A549 (cell line): ENCODE results near the gene SUPT7L. TPM values are rescaled to one million over a fixed set of nuclear protein-coding genes. Genes with fewer than 3 reads are reported as not detected.

Experiments used
- ATAC-seq, 2 experiments: fragments of 200-7000 bp in 1 of 2; fragments of >200 bp in 1 of 2; cut with Nextera tagmentation in 1 of 2; cut with Tn5 transposase in 1 of 2; 3 replicates each; pipeline versions ENCODE4 v1.8.0 to v1.9.1; 2018 to 2020; ENCODE audit warnings: mild to moderate bottlenecking in 1 of 2, moderate library complexity in 1 of 2
- CTCF ChIA-PET: fragments of 300-600 bp; sonication (Branson Sonifier 250); formaldehyde crosslinking; extraction: SDS; loops from one replicate; lab custom pipeline; 2021; ENCODE audit warnings: antibody characterized with exemption, inconsistent platforms; lab: Yijun Ruan, JAX
- POLR2A ChIA-PET: fragments of 350-600 bp; formaldehyde crosslinking; extraction: SDS; loops from one replicate; lab custom pipeline; 2021; ENCODE audit warnings: antibody characterized with exemption, inconsistent platforms; lab: Yijun Ruan, JAX
- DNase-seq, 2 experiments: peaks; one replicate each; pipeline versions ENCODE4 v3.0.0 to v3.0.0-alpha.2; 2011 to 2016; ENCODE audit warnings: low read depth in 1 of 2, low spot score in 1 of 2
- FAIRE-seq: peaks from 2 replicates; lab custom pipeline; 2011; peaks lifted over from hg19 to GRCh38; lab: Jason Lieb, UNC
- H3K27ac ChIP-seq, 2 experiments: fragments of >200 bp; sonication (Bioruptor Twin); formaldehyde crosslinking; 3 replicates each; pipeline ENCODE4 v1.5.1; 2016 to 2017
- H3K4me1 ChIP-seq: fragments of >200 bp; sonication (Bioruptor Twin); formaldehyde crosslinking; 3 replicates; pipeline ENCODE4 v1.6.1; 2016
- H3K4me2 ChIP-seq: fragments of >200 bp; sonication (Bioruptor Twin); formaldehyde crosslinking; 3 replicates; pipeline ENCODE4 v1.6.1; 2016
- H3K4me3 ChIP-seq: fragments of >200 bp; sonication (Bioruptor Twin); formaldehyde crosslinking; 3 replicates; pipeline ENCODE4 v1.5.1; 2016
- H3K9me3 ChIP-seq: fragments of >200 bp; sonication (Bioruptor Twin); formaldehyde crosslinking; 3 replicates; pipeline ENCODE4 v1.6.1; 2016
- BHLHE40 ChIP-seq: IDR thresholded peaks from 2 replicates; pipeline ENCODE4 v1.6.1; 2012; ENCODE audit warnings: low read depth, low read length, inconsistent platforms
- EHF ChIP-seq: fragments of 250-450 bp; sonication (Bioruptor Pico); IDR thresholded peaks from 2 replicates; pipeline ENCODE4 v1.5.0; 2020; ENCODE audit warnings: mild to moderate bottlenecking
- HES2 ChIP-seq: fragments of >200 bp; sonication (Bioruptor Twin); formaldehyde crosslinking; IDR thresholded peaks from 2 replicates; pipeline ENCODE4 v1.6.1; 2016
- HOXB5 ChIP-seq: fragments of 250-450 bp; sonication (Bioruptor Pico); IDR thresholded peaks from 2 replicates; pipeline ENCODE4 v1.5.0; 2020; ENCODE audit warnings: mild to moderate bottlenecking, moderate library complexity
- JUN ChIP-seq, 2 experiments: fragments of >200 bp; sonication (Bioruptor Twin); formaldehyde crosslinking; IDR thresholded peaks; 2 replicates in 1 of 2; 3 replicates in 1 of 2; pipeline ENCODE4 v1.6.1; 2016 to 2017
- KDM5A ChIP-seq: fragments of 200-600 bp; sonication (generic); IDR thresholded peaks from 2 replicates; pipeline ENCODE4 v1.6.1; 2016; ENCODE audit warnings: antibody characterized with exemption, mild to moderate bottlenecking
- MAX ChIP-seq: IDR thresholded peaks from 2 replicates; pipeline ENCODE4 v1.6.1; 2012
- MAZ ChIP-seq: fragments of 150-350 bp; IDR thresholded peaks from 2 replicates; pipeline ENCODE4 v1.6.1; 2014; ENCODE audit warnings: antibody characterized with exemption, low read depth, low read length, borderline replicate concordance
- NFE2L2 ChIP-seq: fragments of 150-350 bp; conservative IDR thresholded peaks from 2 replicates; pipeline ENCODE4 v1.6.1; 2014; ENCODE audit warnings: low read length
- NPAS2 ChIP-seq: fragments of 250-450 bp; sonication (Bioruptor Pico); IDR thresholded peaks from 2 replicates; pipeline ENCODE4 v1.8.0; 2022; ENCODE audit warnings: mild to moderate bottlenecking, moderate library complexity, borderline replicate concordance
- PHF8 ChIP-seq: fragments of 200-600 bp; sonication (generic); IDR thresholded peaks from 2 replicates; pipeline ENCODE4 v1.6.1; 2016; ENCODE audit warnings: low read depth, mild to moderate bottlenecking, antibody characterized with exemption, moderate library complexity, borderline replicate concordance
- RARB ChIP-seq: fragments of 250-450 bp; sonication (Bioruptor Pico); IDR thresholded peaks from 2 replicates; pipeline ENCODE4 v1.8.0; 2021; ENCODE audit warnings: mild to moderate bottlenecking, moderate library complexity
- REST ChIP-seq: fragments of 200-600 bp; sonication (generic); IDR thresholded peaks from 2 replicates; pipeline ENCODE4 v1.6.1; 2016; ENCODE audit warnings: antibody characterized with exemption, mild to moderate bottlenecking, moderate library complexity
- RNF2 ChIP-seq: fragments of 200-600 bp; sonication (generic); IDR thresholded peaks from 2 replicates; pipeline ENCODE4 v1.6.1; 2016; ENCODE audit warnings: low read depth, mild to moderate bottlenecking, antibody characterized with exemption, moderate library complexity, borderline replicate concordance
- SMC3 ChIP-seq: fragments of >200 bp; sonication (Bioruptor Twin); formaldehyde crosslinking; IDR thresholded peaks from 3 replicates; pipeline ENCODE4 v1.6.1; 2018; ENCODE audit warnings: inconsistent platforms
- TFCP2L1 ChIP-seq: fragments of 250-450 bp; sonication (Bioruptor Pico); IDR thresholded peaks from 2 replicates; pipeline ENCODE4 v1.5.0; 2021; ENCODE audit warnings: mild to moderate bottlenecking
- TP53 ChIP-seq: fragments of 250-450 bp; sonication (Bioruptor Pico); IDR thresholded peaks from 2 replicates; pipeline ENCODE4 v1.5.0; 2021; ENCODE audit warnings: mild to moderate bottlenecking, moderate library complexity
- USF2 ChIP-seq: fragments of 450-650 bp; IDR thresholded peaks from 2 replicates; pipeline ENCODE4 v1.6.1; 2014; ENCODE audit warnings: antibody characterized with exemption
- ZNF302 ChIP-seq: fragments of 250-450 bp; sonication (Bioruptor Pico); IDR thresholded peaks from 2 replicates; pipeline ENCODE4 v1.9.0; 2021; ENCODE audit warnings: inconsistent platforms, mild to moderate bottlenecking, moderate library complexity
- WGBS: methylation state at CpG from one replicate; pipeline ENCODE4 v1.1.6; 2017; ENCODE audit errors: missing lambda C conversion rate; 5-methylcytosine and 5-hydroxymethylcytosine counted together
- polyA plus RNA-seq, 4 experiments: library from polyadenylated mRNA; depleted of rRNA in 3 of 4; stranded (reverse); fragments of >200 nt; fragmentation: RNase III in 1 of 4; extraction: RNeasy Plus Mini Kit Qiagen cat#74134 plus additional on column Dnase treatment in 1 of 4; gene quantifications; 2 replicates in 3 of 4; 3 replicates in 1 of 4; pipeline ENCODE4 v1.2.3, GENCODE V29; 2011 to 2017

SUPT7L gene
- polyA plus RNA-seq, 2 of the 4 experiments (the other 2 are of a cell fraction), result 39.5 to 67.0 TPM

- ATAC-seq (no peak), FAIRE-seq (peak; percentile 51), DNase-seq (no peak)
- Histone ChIP-seq H3K9me3 (no peaks in the 10 kb centered on the region), H3K27ac (no peak overlapping the region), H3K4me3 (no peak overlapping the region), H3K4me1 (no peaks in the 10 kb centered on the region)
- 86% methylated on average over 4 of the region's 4 CpGs for WGBS
- ChIA-PET CTCF (interaction anchor here (3.4 kb wide), 1 partner anchor 12 kb away, joined by 47 read pairs; no protein-coding TSS in a partner anchor), POLR2A (no interaction called here)
- TF ChIP-seq TFCP2L1 (CRISPR knock-in tag) (no peak), SMC3 (no peak), JUN (IDR thresholded peaks at IDR 0.05) (no peak), KDM5A (no peak), HES2 (no peak), REST (no peak), NPAS2 (CRISPR knock-in tag) (no peak), ZNF302 (no peak), NFE2L2 (no peak), MAZ (no peak)
- TF ChIP-seq, all 56 proteins: peak for 0
- no peak overlapping the region for H3K4me2 ChIP-seq
Observed at GRCh38 chr2:27671235-27671634, 7.8 kb upstream of the SUPT7L start.

- ChIA-PET CTCF (interaction anchor here (0.6 to 11.0 kb wide), 2 partner anchors 15 to 401 kb away, joined by 3 to 118 read pairs; no protein-coding TSS in a partner anchor), POLR2A (no interaction called here)
- Histone ChIP-seq H3K4me3 (no peak overlapping the region), H3K4me2 (no peak overlapping the region), H3K4me1 (peaks cover 17% of the 10 kb centered on the region), H3K27ac (no peak overlapping the region), H3K9me3 (no peaks in the 10 kb centered on the region)
- DNase-seq (no peak), FAIRE-seq (no peak), ATAC-seq (no peak)
- TF ChIP-seq RNF2 (no peak), RARB (no peak), EHF (CRISPR knock-in tag) (no peak), BHLHE40 (no peak), MAX (no peak), HOXB5 (no peak), PHF8 (no peak), TP53 (CRISPR knock-in tag) (no peak), USF2 (no peak), REST (no peak), HES2 (no peak)
- WGBS, result 81% methylated on average over 1 of the region's 1 CpG
Observed at GRCh38 chr2:27667446-27667845, 4.0 kb upstream of the SUPT7L start.
